HepG2 (cell line): ENCODE data around the gene CALN1. TPM values are rescaled to one million over a fixed set of nuclear protein-coding genes. Genes with fewer than 3 reads are reported as not detected.

Experiments
- ATAC-seq: fragments of 200-7000 bp; cut with Tn5 transposase; 3 replicates; pipeline ENCODE4 v1.9.1; 2020; ENCODE audit warnings: mild to moderate bottlenecking, moderate library complexity
- BruUV-seq: library from RNA; stranded (reverse); fragments of 400-500 nt; replicated peaks from 2 replicates; lab custom pipeline; 2021; lab: Mats Ljungman, UMichigan
- CTCF ChIA-PET: fragments of 300-600 bp; formaldehyde crosslinking; extraction: SDS; loops from one replicate; lab custom pipeline; 2021; ENCODE audit warnings: low total read pairs, inconsistent platforms, low intra/inter-chr PET ratio; lab: Yijun Ruan, JAX
- POLR2A ChIA-PET: fragments of 350-600 bp; sonication (Branson Sonifier 250); formaldehyde crosslinking; loops from one replicate; lab custom pipeline; 2020; ENCODE audit warnings: antibody characterized with exemption, inconsistent platforms; lab: Yijun Ruan, JAX
- DNase-seq: peaks from one replicate; pipeline ENCODE4 v3.0.0-alpha.2; 2015; ENCODE audit warnings: low spot score
- FAIRE-seq: peaks from 3 replicates; lab custom pipeline; 2011; peaks lifted over from hg19 to GRCh38; lab: Jason Lieb, UNC
- H2AFZ ChIP-seq: one replicate; pipeline ENCODE4 v1.6.1; 2011; ENCODE audit warnings: low read length, inconsistent platforms
- H3K27ac ChIP-seq: fragments of 300-600 bp; 3 replicates; pipeline ENCODE4 v1.8.0; 2011; ENCODE audit warnings: mixed run types, mild to moderate bottlenecking, mixed read lengths, low read length, inconsistent platforms; ENCODE audit not compliant: insufficient read depth; ENCODE audit errors: extremely low read length
- H3K27me3 ChIP-seq, 2 experiments: fragments of 200-600 bp in 1 of 2; 2 replicates in 1 of 2; 3 replicates in 1 of 2; pipeline versions ENCODE4 v1.6.0 to v1.8.0; 2011; ENCODE audit warnings: low read length in 2 of 2, mild to moderate bottlenecking in 2 of 2, moderate library complexity in 2 of 2, inconsistent platforms in 1 of 2; ENCODE audit not compliant: insufficient read depth in 2 of 2, control insufficient read depth in 1 of 2
- H3K36me3 ChIP-seq, 2 experiments: fragments of 200-600 bp in 1 of 2; replicated peaks in 1 of 2; 2 replicates in 1 of 2; 3 replicates in 1 of 2; pipeline versions ENCODE4 v1.5.1 to v1.8.0; 2011; ENCODE audit warnings: low read length in 2 of 2, inconsistent platforms in 1 of 2; ENCODE audit not compliant: insufficient read depth in 2 of 2, control insufficient read depth in 1 of 2
- H3K4me1 ChIP-seq: 2 replicates; pipeline ENCODE4 v1.5.1; 2012; ENCODE audit warnings: low read length, inconsistent platforms; ENCODE audit not compliant: insufficient read depth
- H3K4me2 ChIP-seq: 2 replicates; pipeline ENCODE4 v1.6.0; 2011; ENCODE audit warnings: low read depth, low read length, inconsistent platforms
- H3K4me3 ChIP-seq, 3 experiments: fragments of 200-600 bp in 1 of 3; sonication (generic), shearing (Covaris generic) in 1 of 3; replicated peaks in 1 of 3; 2 replicates each; pipeline ENCODE4 v1.5.1; 2011 to 2016; ENCODE audit warnings: low read length in 3 of 3, inconsistent platforms in 2 of 3, low read depth in 2 of 3, mild to moderate bottlenecking in 2 of 3, control low read depth in 1 of 3, mixed read lengths in 1 of 3; ENCODE audit not compliant: insufficient read depth in 1 of 3
- H3K79me2 ChIP-seq: one replicate; pipeline ENCODE4 v1.6.1; 2011; ENCODE audit warnings: low read length, inconsistent platforms; ENCODE audit not compliant: insufficient read depth
- H3K9ac ChIP-seq: 2 replicates; pipeline ENCODE4 v1.6.0; 2011; ENCODE audit warnings: mild to moderate bottlenecking, low read depth, low read length, inconsistent platforms; ENCODE audit not compliant: insufficient read depth
- H3K9me3 ChIP-seq: 2 replicates; pipeline ENCODE4 v1.5.1; 2012; ENCODE audit warnings: mild to moderate bottlenecking, low read length
- H4K20me1 ChIP-seq: 2 replicates; pipeline ENCODE4 v1.6.0; 2011; ENCODE audit warnings: inconsistent platforms, mild to moderate bottlenecking, low read length, moderate library complexity; ENCODE audit not compliant: insufficient read depth
- CHD4 ChIP-seq: fragments of 200-600 bp; sonication (generic); IDR thresholded peaks from 2 replicates; pipeline ENCODE4 v1.7.0; 2017; ENCODE audit warnings: mild to moderate bottlenecking, low read length, borderline replicate concordance
- CREM ChIP-seq, 2 experiments: sonication (generic) in 1 of 2; formaldehyde crosslinking in 1 of 2; IDR thresholded peaks; 2 replicates each; pipeline versions ENCODE4 v1.4.0 to v1.6.1; 2016 to 2020; ENCODE audit warnings: antibody characterized with exemption in 1 of 2, mild to moderate bottlenecking in 1 of 2, missing genetic modification reagents in 1 of 2
- FIP1L1 ChIP-seq: fragments of 200-400 bp; formaldehyde crosslinking; IDR thresholded peaks from 2 replicates; pipeline ENCODE4 v1.6.1; 2018; ENCODE audit warnings: low read depth, mild to moderate bottlenecking, low read length, moderate library complexity, borderline replicate concordance; ENCODE audit not compliant: insufficient read depth
- FOXM1 ChIP-seq: sonication (generic); formaldehyde crosslinking; IDR thresholded peaks from 2 replicates; pipeline ENCODE4 v1.5.0; 2020; ENCODE audit warnings: missing genetic modification reagents
- HOXD1 ChIP-seq: sonication (generic); formaldehyde crosslinking; IDR thresholded peaks from 2 replicates; pipeline ENCODE4 v1.5.0; 2020; ENCODE audit warnings: missing genetic modification reagents
- NFKB2 ChIP-seq: sonication (generic); formaldehyde crosslinking; IDR thresholded peaks from 2 replicates; pipeline ENCODE4 v1.4.0; 2020; ENCODE audit warnings: missing genetic modification reagents, borderline replicate concordance
- PPARG ChIP-seq: conservative IDR thresholded peaks from 2 replicates; pipeline ENCODE4 v1.6.1; 2016; ENCODE audit warnings: missing biosample characterization, missing genetic modification reagents
- RBM22 ChIP-seq: fragments of 200-400 bp; formaldehyde crosslinking; optimal IDR thresholded peaks from 2 replicates; pipeline ENCODE3; 2017; ENCODE audit warnings: mild to moderate bottlenecking, low read length, moderate library complexity
- SAP130 ChIP-seq: IDR thresholded peaks from 2 replicates; pipeline ENCODE4 v1.6.1; 2016; ENCODE audit warnings: low read depth
- SOX5 ChIP-seq: IDR thresholded peaks from 2 replicates; pipeline ENCODE4 v1.6.1; 2016; ENCODE audit warnings: borderline replicate concordance
- SRSF1 ChIP-seq: fragments of 200-400 bp; formaldehyde crosslinking; optimal IDR thresholded peaks from 2 replicates; pipeline ENCODE3; 2017; ENCODE audit warnings: mild to moderate bottlenecking, low read depth, low read length, moderate library complexity
- TSC22D2 ChIP-seq: sonication (generic); formaldehyde crosslinking; IDR thresholded peaks from 2 replicates; pipeline ENCODE4 v1.5.1; 2020; ENCODE audit warnings: missing genetic modification reagents, mild to moderate bottlenecking, borderline replicate concordance
- ZNF331 ChIP-seq: sonication (generic); formaldehyde crosslinking; IDR thresholded peaks from 2 replicates; pipeline ENCODE4 v1.4.0; 2020; ENCODE audit warnings: missing genetic modification reagents
- ZNF788 ChIP-seq: sonication (generic); formaldehyde crosslinking; IDR thresholded peaks from 2 replicates; pipeline ENCODE4 v1.5.0; 2020; ENCODE audit warnings: mild to moderate bottlenecking, missing genetic modification reagents, borderline replicate concordance
- whole genome bisulfite sequencing: methylation state at CpG from one replicate; pipeline ENCODE4 v1.1.6; 2017; ENCODE audit warnings: low lambda C conversion rate; 5-methylcytosine and 5-hydroxymethylcytosine counted together
- in situ Hi-C: cut with HindIII; loops from 2 replicates; pipeline ENCODE4 v1.10.0; 2017; ENCODE audit warnings: low pct_unique_long_range_greater_than_20kb; ENCODE audit not compliant: extremely low pct_ligation_motif_present
- intact Hi-C: fragments of 100-400 bp; cut with micrococcal nuclease; formaldehyde crosslinking; loops from one replicate; pipeline ENCODE4 v1.10.0; 2022; ENCODE audit not compliant: unreplicated experiment
- polyA plus RNA-seq, 8 experiments: library from polyadenylated mRNA; depleted of rRNA in 3 of 8; stranded (reverse) in 7 of 8; unstranded in 1 of 8; fragments of >200 nt; fragmentation: Illumina TruSeq in 4 of 8; extraction: Trizol in 4 of 8; gene quantifications; 2 replicates each; pipeline versions ENCODE4 v1.2.1 to v1.2.3, GENCODE V29; 2011 to 2016; ENCODE audit warnings: low read depth in 4 of 8, missing spikeins in 1 of 8, mixed read lengths in 1 of 8; ENCODE audit not compliant: insufficient read depth in 1 of 8
- total RNA-seq, 5 experiments: library from RNA; depleted of rRNA; stranded (reverse); fragments of >200 nt; fragmentation: Illumina TruSeq; extraction: Trizol; gene quantifications; 2 replicates each; pipeline ENCODE4 v1.2.3, GENCODE V29; 2016; ENCODE audit warnings: low read depth in 1 of 5

CALN1 gene
- total and polyA plus RNA-seq, 2 of the 13 experiments (the other 11 are each of a cell fraction or from before 2014, with no cell fraction given) = not detected

DNA sequence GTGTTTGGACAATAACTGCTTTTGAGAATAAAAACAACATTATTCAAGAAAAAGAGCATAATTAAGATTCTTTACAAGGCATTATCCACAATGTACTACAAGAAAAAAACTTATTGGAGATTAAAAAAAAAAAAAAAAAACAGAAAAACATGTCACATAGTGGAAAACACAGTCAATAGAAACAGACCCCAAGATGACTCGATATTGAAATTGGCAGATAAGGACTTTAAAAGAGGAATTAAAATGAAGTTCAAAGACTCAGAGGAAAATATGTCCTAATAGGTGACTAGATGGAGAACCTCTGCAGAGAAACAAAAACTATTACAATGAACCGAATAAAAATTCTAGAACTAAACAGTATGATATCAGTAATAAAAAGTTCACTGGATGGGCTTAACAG lies 248.9 kb downstream of the CALN1 start:
- ATAC-seq (no peak), DNase-seq (no peak), FAIRE-seq (no peak)
- H3K36me3 ChIP-seq = no peaks in the 10 kb centered on the region
- no TSS peak for BruUV-seq
- H3K27ac ChIP-seq = no peak overlapping the region
- no peak overlapping the region for H2AFZ ChIP-seq
- intact Hi-C loops (no loop called here), in situ Hi-C loops (no loop called here)
- H3K9ac ChIP-seq = no peak overlapping the region
- H3K27me3 ChIP-seq = peaks cover 1 to 2% of the 10 kb centered on the region in 2 experiments; a peak in 2 of 5 replicates
- TF ChIP-seq CHD4 (no peak), HOXD1 (no peak), RBM22 (no peak), FOXM1 (CRISPR knock-in tag) (no peak), ZNF788 (CRISPR knock-in tag) (no peak), SAP130 (CRISPR knock-in tag) (no peak), NFKB2 (CRISPR knock-in tag) (no peak), FIP1L1 (no peak), SRSF1 (no peak), PPARG (CRISPR knock-in tag) (no peak), CREM (IDR thresholded peaks at IDR 0.05) (no peak), CREM (CRISPR knock-in tag; IDR thresholded peaks at IDR 0.05) (no peak), TSC22D2 (CRISPR knock-in tag) (no peak), SOX5 (CRISPR knock-in tag) (no peak), ZNF331 (CRISPR knock-in tag) (no peak)
- ChIA-PET CTCF (no interaction called here), POLR2A (no interaction called here)
- WGBS = 23% methylated on average over 2 of the region's 2 CpGs
- H3K79me2 ChIP-seq = no peaks in the 10 kb centered on the region
- no peak overlapping the region for H3K4me2 ChIP-seq
- H3K4me3 ChIP-seq = no peak overlapping the region
- H3K4me1 ChIP-seq = no peaks in the 10 kb centered on the region
- H3K9me3 ChIP-seq = peaks cover 11% of the 10 kb centered on the region
- no peaks in the 10 kb centered on the region for H4K20me1 ChIP-seq
